Brain pericyte (primary cell): ENCODE measurements around the gene PIGBOS1.
"Not testable (repeated sequence)": the region's sequence is repeated elsewhere in the genome, so short reads cannot be mapped to it uniquely, and the experiment has no call there.

Experiments
- DNase-seq: peaks from one replicate; pipeline ENCODE4 v3.0.0-alpha.2; 2012; ENCODE audit warnings: low read depth, low spot score

PIGBOS1 gene, protein sequence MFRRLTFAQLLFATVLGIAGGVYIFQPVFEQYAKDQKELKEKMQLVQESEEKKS

DNA sequence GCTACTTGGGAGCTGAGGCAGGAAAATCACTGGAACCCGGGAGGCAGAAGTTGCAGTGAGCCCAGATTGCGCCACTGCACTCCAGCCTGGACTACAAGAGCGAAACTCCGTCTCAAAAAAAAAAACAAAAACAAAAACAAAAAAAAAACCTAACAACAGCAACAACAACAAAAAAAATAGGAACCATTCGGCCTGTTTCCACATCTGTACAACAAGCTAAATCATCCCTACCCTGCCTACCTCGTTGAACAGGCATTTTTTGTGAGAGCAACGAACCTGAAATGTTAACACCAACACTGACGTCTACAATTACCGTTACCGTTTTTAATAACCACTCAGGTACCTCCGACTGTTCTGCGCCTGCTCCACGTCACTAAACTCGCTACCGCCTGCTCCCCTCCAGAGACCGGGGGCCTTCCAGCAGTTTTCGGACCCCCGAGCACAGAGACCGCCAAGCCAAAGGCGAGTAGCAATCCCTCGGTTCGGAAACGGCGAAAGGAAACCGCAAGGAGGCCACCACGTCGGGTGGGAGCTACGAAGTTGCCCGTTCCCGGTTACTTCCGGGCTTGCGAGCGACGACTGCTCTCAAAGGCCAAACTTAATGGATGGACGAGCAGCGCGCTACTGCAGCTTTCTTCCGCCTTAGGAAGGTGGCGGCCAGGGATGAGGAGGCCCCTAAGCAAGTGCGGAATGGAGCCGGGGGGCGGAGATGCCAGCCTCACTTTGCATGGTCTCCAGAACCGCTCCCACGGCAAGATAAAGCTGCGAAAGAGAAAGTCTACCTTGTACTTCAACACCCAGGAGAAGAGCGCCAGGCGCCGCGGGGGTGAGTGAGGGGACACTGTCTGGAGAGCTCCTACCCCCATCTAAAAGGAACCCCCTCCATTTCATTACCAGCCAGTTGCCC is at the start of gene PIGBOS1, which contains the start of gene PIGB:
Gene PIGBOS1 (minus strand): TSS at position 536 of the 907 bp plus-strand sequence. CDS start 1,331 bp downstream, outside the sequence.
Gene PIGB (plus strand): TSS at position 635 of the 907 bp plus-strand sequence. CDS start 29 bp downstream, at position 664.
- peak; percentile 68 for DNase-seq

DNA sequence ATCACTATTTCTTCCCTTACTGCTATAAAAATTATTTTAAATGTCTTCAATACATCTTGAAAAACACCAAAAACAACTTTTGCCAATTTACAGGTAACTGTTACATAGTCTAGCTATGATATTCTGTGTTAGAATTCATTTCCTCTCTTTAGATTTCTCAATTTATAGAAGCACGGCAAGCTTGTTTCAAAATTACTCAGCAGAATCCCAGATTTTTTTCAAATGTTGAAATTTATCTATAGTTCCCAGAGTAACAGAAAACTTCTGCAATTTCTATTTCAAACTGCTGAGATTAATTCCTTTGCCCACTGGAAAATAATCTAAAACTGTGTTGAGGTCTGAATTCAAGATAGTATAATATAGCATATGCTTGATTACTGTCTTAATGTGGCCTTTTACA is 48.1 kb upstream of the PIGBOS1 start:
- no peak for DNase-seq

DNA sequence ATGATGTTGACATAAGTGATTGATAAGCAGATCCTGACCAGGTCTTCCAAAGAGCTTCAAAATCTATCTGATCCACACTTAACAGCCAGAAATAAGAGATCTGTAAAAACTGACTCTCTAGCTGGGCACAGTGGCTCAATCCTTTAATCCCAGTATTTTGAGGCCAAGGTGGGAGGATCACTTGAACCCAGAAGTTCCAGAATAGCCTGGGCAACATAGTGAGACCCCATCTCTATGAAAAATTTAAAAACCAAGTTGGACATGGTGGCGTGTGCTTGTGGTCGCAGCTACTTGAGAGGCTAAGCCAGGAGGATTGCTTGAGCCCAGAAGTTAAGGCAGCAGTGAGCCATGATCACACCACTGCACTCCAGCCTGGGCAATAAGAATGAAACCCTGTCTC is 43.7 kb upstream of the PIGBOS1 start:
- no peak for DNase-seq

DNA sequence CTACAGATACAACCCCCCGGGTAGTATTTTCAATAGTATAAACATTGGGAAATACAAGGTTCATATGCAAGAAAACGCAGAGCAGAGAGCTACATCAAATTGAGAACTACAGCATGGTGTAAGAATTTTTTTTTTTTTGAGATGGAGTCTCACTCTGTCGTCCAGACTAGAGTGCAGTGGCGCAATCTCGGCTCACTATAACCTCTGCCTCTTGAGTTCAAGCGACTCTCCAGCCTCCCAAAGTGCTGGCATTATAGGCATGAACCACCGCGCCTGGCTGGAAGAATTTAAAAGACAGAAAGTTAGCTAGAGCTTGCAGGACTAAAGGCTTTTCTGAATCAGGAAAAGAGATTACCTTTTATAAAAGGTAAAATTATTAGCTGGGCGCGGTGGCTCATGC is 42.1 kb upstream of the PIGBOS1 start:
- DNase-seq = no peak

DNA sequence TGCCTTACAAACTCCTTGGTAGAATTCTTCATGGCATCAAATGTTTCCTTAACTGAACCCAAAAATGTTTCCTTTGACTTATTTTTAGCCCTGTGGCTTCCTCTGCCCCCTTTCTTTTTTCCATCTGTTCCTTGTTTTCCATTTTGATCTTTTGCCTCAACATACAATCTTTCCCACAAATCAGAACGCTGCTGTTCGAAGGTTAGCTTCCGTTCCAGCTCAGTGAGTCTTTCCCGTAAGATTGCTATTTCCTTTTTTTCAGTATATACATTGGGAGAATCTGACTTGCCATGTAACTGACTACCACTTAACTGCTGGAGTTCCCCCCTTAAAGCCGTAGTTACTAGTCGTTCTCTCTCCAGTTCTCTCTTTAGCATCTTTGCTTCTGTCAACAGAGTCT is 41.3 kb upstream of the PIGBOS1 start:
- DNase-seq = no peak

DNA sequence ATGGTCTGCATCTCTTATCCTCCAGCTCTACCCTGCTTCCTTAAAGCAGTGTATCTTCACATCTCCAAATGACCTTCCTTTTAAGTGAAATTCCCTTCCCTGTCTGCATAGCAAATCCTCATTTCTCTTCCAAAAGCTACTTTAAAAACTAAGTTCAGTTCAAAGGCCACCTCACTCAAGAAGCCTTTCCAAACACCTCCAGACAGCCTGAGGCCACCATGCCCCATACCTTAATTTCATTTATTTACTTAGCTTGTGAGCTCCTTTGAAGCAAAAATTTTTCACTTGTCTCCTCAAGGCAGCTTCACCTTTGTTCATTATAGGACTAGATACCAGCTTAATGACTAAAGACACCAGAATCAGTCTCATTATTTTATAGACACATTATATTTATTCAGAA is 39.5 kb upstream of the PIGBOS1 start:
- DNase-seq = no peak

DNA sequence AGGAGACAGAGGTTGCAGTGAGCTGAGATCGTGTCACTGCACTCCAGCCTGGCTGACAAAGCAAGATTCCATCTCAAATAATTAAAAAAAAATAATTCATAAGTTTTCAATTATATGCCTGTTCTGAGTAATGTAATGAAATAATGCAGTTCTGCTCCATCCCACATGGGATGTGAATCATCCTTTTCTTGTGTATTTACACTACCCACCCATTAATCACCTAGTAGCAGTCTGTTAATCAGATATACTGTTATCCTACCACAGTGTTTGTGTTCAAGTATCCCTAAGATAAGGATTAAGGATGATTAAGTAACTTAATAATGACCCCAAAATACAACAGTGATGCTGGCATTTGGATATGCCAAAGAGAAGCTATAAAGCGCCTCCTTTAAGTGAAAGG is 38.9 kb upstream of the PIGBOS1 start:
- DNase-seq = no peak

DNA sequence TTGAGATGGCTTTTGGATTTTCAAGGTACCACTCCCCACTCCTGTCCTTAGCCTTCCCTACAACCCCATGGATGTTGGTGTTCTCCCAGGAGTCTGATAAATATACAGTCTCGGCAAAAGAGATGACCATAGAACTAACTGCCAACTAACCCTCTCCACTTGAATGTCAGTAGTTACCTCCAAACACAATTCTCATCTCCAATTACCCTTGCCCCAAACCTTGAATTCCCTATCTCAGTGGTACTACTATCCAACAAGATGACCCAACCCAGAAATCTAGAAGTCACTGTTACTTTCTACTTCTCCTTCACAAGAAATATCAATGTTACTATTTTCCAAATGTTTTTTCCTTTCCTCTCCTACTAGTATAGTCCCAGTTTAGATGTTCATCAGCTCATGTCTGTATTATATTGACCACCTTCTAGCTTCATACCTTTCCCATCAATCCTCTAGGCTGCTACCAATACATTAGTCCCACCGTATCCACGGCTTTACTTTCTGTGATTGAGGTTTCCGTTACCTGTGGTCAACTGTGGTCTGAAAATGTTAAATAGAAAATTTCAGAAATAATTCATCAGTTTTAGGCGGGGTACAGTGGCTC is 38.2 kb upstream of the PIGBOS1 start:
- DNase-seq = no peak

DNA sequence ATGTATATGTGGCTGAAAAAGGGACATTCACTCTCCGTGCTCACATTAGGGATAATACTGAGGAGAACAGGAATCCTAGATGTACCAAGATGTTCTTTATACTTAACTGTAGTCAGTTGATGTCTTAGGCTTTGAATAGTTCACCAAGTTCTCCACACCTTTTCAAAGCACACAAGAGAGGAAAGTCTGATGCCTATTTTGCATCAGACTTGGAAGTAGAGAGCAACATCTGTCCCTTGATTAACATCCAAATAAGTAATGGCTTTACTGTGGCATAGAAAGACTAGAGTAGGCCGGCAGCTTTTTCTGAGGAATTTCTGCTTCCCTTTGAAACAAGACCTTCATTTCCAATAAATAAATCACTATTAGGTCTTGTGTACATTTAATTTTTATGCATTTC is 34.1 kb upstream of the PIGBOS1 start:
- DNase-seq = no peak

DNA sequence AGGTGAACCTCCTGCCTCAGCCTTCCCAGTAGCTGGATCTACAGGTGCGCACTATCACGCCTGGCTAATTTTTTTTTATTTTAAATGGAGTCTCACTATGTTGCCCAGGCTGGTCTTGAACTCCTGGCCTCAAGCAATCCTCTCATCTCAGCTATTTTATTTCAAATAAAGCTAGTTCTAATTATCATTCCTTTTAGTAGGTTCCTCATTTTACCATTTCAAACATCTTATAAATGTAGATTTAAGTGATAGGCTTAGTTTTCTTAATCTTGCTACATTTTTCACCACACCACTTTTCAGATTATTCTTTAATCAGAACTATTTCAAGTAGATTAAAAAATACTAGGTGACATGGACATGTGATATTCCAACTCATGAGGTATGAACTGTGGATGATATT is 30.4 kb upstream of the PIGBOS1 start:
- no peak for DNase-seq

DNA sequence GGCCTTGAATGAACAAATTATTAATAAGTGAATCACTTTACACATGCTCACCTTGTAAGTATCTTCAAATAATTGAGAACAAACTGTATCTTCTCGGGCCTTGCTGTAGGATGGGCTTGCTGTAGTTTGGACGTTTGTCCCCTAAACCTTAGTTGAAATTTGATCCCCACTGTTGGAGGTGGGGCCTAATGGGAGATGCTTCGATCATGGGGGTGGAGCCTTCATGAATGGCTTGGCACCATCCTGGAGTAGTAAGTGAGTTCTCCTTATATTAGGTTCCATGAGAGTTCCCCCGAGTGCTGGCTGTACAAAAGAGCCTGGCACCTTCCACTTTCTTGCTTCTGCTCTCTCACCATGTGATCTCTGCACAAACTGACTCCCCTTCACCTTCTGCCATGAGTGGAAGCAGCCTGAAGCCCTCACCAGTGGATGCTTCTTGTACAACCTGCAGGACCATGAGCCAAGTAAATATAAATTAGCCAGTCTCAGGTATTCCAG is 29.4 kb upstream of the PIGBOS1 start:
- DNase-seq = no peak

DNA sequence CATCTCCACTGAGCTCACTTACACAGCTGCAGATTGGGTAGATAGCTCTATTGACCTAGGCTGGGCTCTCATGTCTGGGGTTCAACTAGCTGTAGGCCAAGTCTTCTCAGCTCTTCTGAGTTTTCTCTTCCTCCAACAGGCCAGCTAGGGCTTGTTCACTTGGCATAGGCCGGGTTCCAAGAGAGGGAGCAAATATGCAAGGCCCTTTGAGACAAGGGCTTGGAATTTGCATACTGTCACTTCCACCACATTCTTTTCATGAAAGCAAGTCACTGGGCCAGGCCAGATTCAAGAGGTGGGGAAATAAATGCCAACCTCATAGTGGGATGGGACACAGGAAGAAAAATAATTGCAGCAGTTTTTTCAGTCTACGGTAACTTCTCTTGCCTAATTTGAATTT is 25.3 kb upstream of the PIGBOS1 start:
- DNase-seq = no peak

DNA sequence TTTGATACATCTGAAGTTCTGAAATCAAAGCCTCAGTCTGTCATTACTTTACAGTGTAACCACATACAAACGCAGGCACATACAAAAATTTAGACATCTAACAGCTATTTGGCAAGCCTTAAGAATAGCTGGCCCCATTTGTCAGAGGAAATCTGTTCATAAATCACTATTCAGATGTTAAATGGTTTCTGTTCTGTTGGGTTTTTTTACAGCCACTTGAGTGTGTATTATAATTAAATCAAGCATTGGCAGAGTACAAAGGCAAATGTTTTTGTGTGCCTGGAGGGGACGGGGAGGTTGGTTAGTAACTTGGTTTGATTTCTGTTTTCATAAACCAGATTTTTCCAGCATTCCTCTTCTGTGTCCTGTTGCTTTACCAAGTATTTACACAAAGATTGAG is 24.2 kb upstream of the PIGBOS1 start:
- no peak for DNase-seq

DNA sequence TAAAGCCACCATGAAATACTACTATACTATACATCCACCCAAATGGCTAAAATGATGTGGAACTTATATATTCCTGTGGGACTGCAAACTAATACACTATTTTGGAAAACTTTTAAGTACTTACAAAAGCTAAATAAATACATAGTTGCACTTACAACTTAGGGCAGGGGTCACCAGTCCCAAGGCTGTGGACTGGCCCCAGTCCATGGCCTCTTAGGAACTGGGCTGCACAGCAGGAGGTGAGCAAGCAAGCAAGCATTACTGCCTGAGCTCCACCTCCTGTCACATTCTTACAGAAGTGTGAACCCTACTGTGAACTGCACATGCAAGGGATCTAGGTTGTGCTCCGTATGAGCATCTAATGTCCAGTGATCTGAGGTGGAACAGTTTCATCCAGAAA is 18.2 kb upstream of the PIGBOS1 start:
- DNase-seq = no peak

DNA sequence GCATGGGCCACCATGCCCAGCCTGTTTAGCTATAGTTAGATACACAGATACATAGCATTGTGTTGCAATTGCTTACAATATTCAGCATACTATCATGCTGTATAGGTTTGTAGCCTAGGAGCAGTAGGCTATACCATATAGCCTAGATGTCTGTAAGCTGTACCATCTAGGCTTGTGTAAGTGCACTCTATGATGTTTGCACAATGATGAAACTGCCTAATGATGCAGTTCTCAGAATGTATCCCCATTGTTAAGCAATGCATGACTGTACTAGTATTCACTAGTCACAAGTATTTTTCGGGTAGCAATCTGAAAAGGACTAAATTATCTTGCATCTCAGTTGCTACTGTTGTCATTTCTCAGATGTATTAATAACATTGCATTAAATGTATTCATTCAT is 16.1 kb upstream of the PIGBOS1 start:
- DNase-seq = no peak

DNA sequence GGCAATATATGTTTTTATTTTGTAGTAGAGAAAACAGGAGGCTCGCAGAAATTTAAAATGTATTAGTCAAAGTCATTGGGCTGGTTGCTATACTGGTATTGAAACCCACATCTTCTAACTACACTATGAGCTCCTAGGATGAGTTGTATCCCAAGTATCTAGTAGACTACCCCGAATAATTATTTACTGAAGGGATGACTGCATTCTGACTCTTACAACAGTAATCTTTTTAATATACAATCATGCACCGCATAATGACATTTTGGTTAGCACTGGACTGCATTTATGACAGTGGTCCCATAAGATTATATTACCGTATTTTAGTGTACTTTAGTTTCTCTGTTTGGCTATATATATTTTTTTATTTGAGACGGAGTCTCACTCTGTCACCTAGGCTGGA is 15.4 kb upstream of the PIGBOS1 start:
- no peak for DNase-seq

DNA sequence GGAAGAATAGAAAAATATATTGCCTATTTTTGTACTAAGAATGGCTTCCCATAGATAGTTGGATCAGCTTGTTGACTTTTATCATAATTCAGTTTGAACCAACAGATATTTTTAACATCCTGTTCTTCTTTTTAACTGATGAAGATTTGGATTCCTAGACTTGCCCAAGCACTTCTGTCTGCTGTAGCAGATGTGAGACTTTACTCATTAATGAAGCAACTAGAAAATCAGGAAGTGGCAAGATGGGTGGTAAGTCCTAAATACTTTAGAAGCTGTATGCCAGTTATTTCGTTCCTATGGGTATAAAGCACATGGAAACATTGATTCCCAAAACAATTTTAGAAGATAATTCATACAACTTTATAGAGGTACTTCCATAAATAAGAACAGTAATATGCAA is 8.5 kb upstream of the PIGBOS1 start:
- DNase-seq = no peak

DNA sequence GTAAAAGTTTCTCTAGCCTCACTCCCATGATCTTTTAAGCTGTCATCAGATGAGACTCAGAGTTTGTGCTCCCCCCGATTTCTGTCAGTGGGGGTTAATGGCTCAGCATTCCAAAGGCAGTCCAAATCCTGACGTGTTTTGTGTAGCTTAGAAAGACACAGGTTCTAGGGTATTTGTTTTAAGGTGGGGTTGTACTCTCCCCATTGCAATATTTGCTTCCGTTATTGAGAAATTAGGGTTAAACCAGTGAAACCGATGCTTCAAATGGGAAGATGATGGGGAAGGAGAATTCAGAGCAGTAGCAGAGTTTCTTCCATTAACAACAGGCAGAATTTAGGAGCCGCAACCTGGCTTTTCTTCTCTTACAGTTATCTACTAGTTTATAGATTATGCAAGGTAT is 3.5 kb upstream of the PIGBOS1 start:
- no peak for DNase-seq

DNA sequence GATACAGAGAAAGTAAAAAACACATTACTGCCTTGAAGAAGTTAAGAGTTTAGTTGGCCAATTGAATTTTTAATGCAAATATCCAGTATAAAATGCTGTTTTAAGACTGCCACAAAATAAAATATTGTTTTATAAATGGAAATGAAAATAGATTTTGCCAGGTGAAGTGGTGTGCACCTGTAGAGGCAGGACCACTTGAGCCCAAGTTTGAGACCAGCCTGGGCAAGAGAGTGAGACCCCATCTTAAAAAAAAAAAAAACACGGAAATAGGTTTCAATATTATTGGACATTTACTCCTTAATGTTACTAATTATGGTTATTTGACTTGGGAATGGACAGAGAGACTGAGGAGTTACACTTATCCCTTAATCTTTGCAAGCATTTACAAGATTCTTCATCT is 2.0 kb upstream of the PIGBOS1 start:
- no peak for DNase-seq

DNA sequence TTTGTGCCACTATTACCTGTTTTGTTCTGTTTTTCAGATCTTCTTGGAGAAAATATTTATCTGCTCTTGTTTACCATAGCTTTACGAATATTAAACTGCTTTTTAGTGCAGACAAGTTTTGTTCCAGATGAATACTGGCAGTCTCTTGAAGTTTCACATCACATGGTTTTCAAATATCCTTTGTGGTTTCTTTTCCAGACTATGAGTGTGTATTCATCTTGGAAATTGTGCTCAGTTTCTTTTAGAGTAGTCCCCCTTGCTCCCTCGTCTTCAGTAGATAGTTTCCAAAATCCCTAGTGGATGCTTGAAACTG is 1.3 kb upstream of the PIGBOS1 start:
- DNase-seq = no peak

DNA sequence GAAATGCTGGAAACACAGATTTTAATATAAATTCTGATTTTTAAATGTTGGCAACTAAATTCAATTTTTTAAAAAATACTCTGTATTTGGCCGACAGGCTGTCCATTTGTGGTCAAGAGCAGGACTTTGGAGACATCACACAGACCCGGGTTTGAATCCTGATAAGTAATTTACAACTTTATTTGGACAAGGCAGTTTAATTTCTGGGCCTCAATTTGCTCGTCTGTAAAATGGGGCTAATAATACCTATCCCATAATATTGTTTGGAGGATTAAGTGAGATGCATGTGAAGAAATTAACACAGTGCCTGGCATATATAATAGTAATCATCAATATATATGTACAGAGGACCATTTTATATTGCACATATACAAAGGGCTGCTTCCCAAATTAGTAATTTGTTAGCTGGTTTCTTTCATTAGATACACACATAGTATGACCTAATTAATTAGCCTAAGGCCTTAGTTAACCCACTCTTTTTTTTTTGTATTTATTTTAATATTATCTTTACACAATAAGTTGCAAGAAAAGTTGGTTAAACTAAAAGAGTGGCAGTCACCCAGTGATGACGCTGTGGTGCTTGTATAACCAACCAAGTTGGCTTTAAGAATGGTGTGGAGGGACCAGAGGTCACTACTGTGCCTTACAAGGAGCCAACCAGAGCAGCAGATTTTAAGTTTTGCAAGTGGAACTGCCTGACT is 764 bp upstream of the PIGBOS1 start:
- DNase-seq = no peak

DNA sequence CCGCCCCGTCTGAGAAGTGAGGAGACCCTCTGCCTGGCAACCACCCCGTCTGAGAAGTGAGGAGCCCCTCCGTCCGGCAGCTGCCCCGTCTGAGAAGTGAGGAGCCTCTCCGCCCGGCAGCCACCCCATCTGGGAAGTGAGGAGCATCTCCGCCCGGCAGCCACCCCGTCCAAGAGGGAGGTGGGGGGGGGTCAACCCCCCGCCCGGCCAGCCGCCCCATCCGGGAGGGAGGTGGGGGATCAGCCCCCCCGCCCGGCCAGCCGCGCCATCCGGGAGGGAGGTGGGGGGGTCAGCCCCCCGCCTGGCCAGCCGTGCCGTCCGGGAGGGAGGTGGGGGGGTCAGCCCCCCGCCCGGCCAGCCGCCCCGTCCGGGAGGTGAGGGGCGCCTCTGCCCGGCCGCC is 16.1 kb downstream of the PIGBOS1 start:
- not testable (repeated sequence) for DNase-seq
